Mesodermal cell (in vitro differentiated cells): ENCODE results near the gene DEFB112.

Experiments
- H3K27ac ChIP-seq: 2 replicates; pipeline ENCODE4 v1.7.0; 2013; ENCODE audit warnings: mild to moderate bottlenecking, low read depth, low read length, moderate library complexity; ENCODE audit not compliant: severe bottlenecking
- H3K36me3 ChIP-seq: 2 replicates; pipeline ENCODE4 v1.7.1; 2013; ENCODE audit warnings: mild to moderate bottlenecking, low read length, moderate library complexity; ENCODE audit not compliant: control insufficient read depth, insufficient read depth
- H3K4me1 ChIP-seq: one replicate; pipeline ENCODE4 v1.7.1; 2013; ENCODE audit warnings: mild to moderate bottlenecking, low read length; ENCODE audit not compliant: insufficient read depth, control insufficient read depth, poor library complexity, severe bottlenecking
- H3K4me3 ChIP-seq: 2 replicates; pipeline ENCODE4 v1.7.0; 2013; ENCODE audit warnings: low read length, control low read depth, mild to moderate bottlenecking; ENCODE audit not compliant: insufficient read depth, poor library complexity, severe bottlenecking; ENCODE audit errors: extremely low read depth
- H3K9me3 ChIP-seq: 2 replicates; pipeline ENCODE4 v1.7.1; 2013; ENCODE audit warnings: mild to moderate bottlenecking, low read length, moderate library complexity; ENCODE audit not compliant: control insufficient read depth
- WGBS, 2 experiments: methylation state at CpG; one replicate each; pipeline ENCODE4 v1.1.5; 2013; ENCODE audit warnings: missing lambda C conversion rate in 2 of 2; ENCODE audit not compliant: insufficient coverage in 2 of 2; 5-methylcytosine and 5-hydroxymethylcytosine counted together

The DEFB112 gene

DNA sequence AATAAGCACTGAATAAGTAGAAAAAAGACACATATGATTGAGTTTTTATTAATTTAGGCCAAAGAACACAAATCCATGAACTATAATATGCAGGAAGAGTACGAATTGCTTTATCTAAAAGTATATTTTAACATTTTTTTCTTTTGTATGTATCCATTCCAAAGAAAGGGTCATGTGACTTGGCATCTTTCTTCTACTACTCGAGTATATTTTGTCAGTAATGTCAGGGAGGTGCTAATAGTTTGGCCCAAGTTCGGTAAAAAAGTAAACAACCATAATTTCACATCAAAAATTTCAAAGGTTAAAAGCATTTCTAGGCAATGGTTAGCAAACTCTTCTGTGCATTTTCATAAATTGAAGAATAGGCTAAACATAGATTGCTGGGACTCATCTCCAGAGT, 46.6 kb downstream of the DEFB112 start:
- no CpG with 5 or more reads among the region's 3 CpGs for WGBS, 2 experiments
- Histone ChIP-seq H3K9me3 (no peaks in the 10 kb centered on the region), H3K36me3 (no peaks in the 10 kb centered on the region), H3K4me1 (no peaks in the 10 kb centered on the region), H3K27ac (no peak overlapping the region), H3K4me3 (no peak overlapping the region)

DNA sequence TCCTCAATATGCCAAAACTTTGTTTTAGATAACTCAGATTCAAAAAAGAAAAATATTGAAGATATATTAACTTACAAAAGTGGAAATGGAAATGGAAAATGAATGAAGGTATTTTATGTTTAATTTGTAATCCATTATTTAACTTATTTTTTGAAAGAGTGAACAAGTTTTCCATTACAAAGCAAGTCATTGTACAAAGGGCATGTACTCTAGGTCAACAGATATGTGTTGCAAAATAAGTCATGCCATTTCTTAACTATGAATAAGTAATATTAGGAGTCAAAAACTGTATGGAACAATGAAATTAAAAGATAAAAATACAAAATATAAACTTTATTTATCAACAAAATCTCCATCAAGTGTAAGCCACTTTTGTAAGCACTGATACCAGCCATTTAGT, 54.5 kb downstream of the DEFB112 start:
- Histone ChIP-seq H3K9me3 (no peaks in the 10 kb centered on the region), H3K4me1 (no peaks in the 10 kb centered on the region), H3K4me3 (no peak overlapping the region), H3K27ac (no peak overlapping the region), H3K36me3 (no peaks in the 10 kb centered on the region)
